ENCODE data around the gene SLC24A3. TPM values are rescaled to one million over a fixed set of nuclear protein-coding genes. Genes with fewer than 3 reads are reported as not detected.

The SLC24A3 gene
- total RNA-seq, 2 donors from 2014 or later: 1.4 to 3.7 TPM

GRCh38 chr20:19244291-19244690, 31.8 kb downstream of the SLC24A3 start:
- Histone ChIP-seq H3K36me3 (no peaks in the 10 kb centered on the region), H3K27ac (no peak overlapping the region), H3K4me3 (no peak overlapping the region), H3K9me3 (no peaks in the 10 kb centered on the region), H3K4me1 (no peaks in the 10 kb centered on the region), H3K27me3 (no peaks in the 10 kb centered on the region)
- DNase-seq (ENCODE audit: low spot score): no peak
- TF ChIP-seq CTCF (IDR thresholded peaks at IDR 0.05): no peak

- Histone ChIP-seq H3K27me3 (no peaks in the 10 kb centered on the region), H3K4me1 (no peaks in the 10 kb centered on the region), H3K27ac (no peak overlapping the region), H3K9me3 (no peaks in the 10 kb centered on the region), H3K36me3 (no peaks in the 10 kb centered on the region), H3K4me3 (no peak overlapping the region)
- no peak for TF ChIP-seq CTCF (IDR thresholded peaks at IDR 0.05)
- DNase-seq (ENCODE audit: low spot score): no peak
These were observed 36.9 kb downstream of the SLC24A3 start for GRCh38 chr20:19249106-19249879.

GRCh38 chr20:19250346-19250745, 37.9 kb downstream of the SLC24A3 start:
- H3K4me3 ChIP-seq: no peak overlapping the region
- H3K27me3 ChIP-seq: no peaks in the 10 kb centered on the region
- no peak overlapping the region for H3K27ac ChIP-seq
- no peak for TF ChIP-seq CTCF (IDR thresholded peaks at IDR 0.05)
- H3K36me3 ChIP-seq: no peaks in the 10 kb centered on the region
- DNase-seq (ENCODE audit: low spot score): no peak
- no peaks in the 10 kb centered on the region for H3K4me1 ChIP-seq
- H3K9me3 ChIP-seq: no peaks in the 10 kb centered on the region

- H3K4me3 ChIP-seq: no peak overlapping the region
- no peak for DNase-seq (ENCODE audit: low spot score)
- no peaks in the 10 kb centered on the region for H3K4me1 ChIP-seq
- no peaks in the 10 kb centered on the region for H3K9me3 ChIP-seq
- H3K27me3 ChIP-seq: no peaks in the 10 kb centered on the region
- H3K27ac ChIP-seq: no peak overlapping the region
- TF ChIP-seq CTCF (IDR thresholded peaks at IDR 0.05): no peak
- no peaks in the 10 kb centered on the region for H3K36me3 ChIP-seq
These were observed 39.1 kb downstream of the SLC24A3 start for GRCh38 chr20:19251506-19251905.

GRCh38 chr20:19251958-19252357, 39.5 kb downstream of the SLC24A3 start:
- H3K27ac ChIP-seq: no peak overlapping the region
- no peaks in the 10 kb centered on the region for H3K36me3 ChIP-seq
- H3K9me3 ChIP-seq: no peaks in the 10 kb centered on the region
- no peak overlapping the region for H3K4me3 ChIP-seq
- H3K27me3 ChIP-seq: no peaks in the 10 kb centered on the region
- TF ChIP-seq CTCF (IDR thresholded peaks at IDR 0.05): no peak
- DNase-seq (ENCODE audit: low spot score): no peak
- no peaks in the 10 kb centered on the region for H3K4me1 ChIP-seq
